ENCODE measurements around the gene SLC38A5.
A peak's percentile ranks its signal among the peaks of the same experiment; 100 is the strongest.

The SLC38A5 gene

GRCh38 chrX:48511560-48511959 is 41.5 kb upstream of the SLC38A5 start:
- peaks cover 4% of the 10 kb centered on the region for H3K36me3 ChIP-seq (ENCODE audit: control insufficient read depth, insufficient read depth, low read length)
- H3K9me3 ChIP-seq (ENCODE audit: control insufficient read depth, low read length): no peaks in the 10 kb centered on the region
- peaks cover 4% of the 10 kb centered on the region for H3K4me1 ChIP-seq (ENCODE audit: control insufficient read depth, insufficient read depth, low read length, poor library complexity, severe bottlenecking)

DNA sequence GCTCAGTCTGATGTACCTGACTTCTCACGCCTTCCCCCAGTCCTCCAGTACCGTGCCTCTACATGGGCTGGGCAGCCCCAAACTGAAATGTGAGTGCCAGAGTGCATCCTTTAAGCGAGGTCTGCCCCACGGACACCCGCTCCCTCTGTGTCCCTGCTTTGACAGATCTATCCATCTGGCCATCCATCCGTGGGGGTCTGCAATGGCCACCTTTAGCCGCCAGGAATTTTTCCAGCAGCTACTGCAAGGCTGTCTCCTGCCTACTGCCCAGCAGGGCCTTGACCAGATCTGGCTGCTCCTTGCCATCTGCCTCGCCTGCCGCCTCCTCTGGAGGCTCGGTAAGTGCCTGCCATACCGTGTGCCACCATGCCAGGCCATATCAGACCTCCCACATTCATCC is 39.6 kb upstream of the SLC38A5 start:
- peak overlapping the region; percentile 75 for H3K27ac ChIP-seq (ENCODE audit: insufficient read depth, low read length, poor library complexity, severe bottlenecking)
- peak overlapping the region; percentile 59 for H3K4me3 ChIP-seq (ENCODE audit: insufficient read depth, low read depth, low read length, poor library complexity, severe bottlenecking)
- H3K36me3 ChIP-seq (ENCODE audit: control insufficient read depth, insufficient read depth, low read length): peaks cover 4% of the 10 kb centered on the region
- no peaks in the 10 kb centered on the region for H3K27me3 ChIP-seq (replicated peaks; ENCODE audit: control insufficient read depth, insufficient read depth, low read length, poor library complexity, severe bottlenecking)
- DNase-seq: no peak
- no peaks in the 10 kb centered on the region for H3K9me3 ChIP-seq (ENCODE audit: control insufficient read depth, low read length)
- peaks cover 4% of the 10 kb centered on the region for H3K4me1 ChIP-seq (ENCODE audit: control insufficient read depth, insufficient read depth, low read length, poor library complexity, severe bottlenecking)

More at GRCh38 chrX:48511560-48511959, 41.5 kb upstream of the SLC38A5 start:
- no peak for DNase-seq
- Histone ChIP-seq H3K27ac (ENCODE audit: insufficient read depth, low read length, poor library complexity, severe bottlenecking) (no peak overlapping the region), H3K4me3 (ENCODE audit: insufficient read depth, low read depth, low read length, poor library complexity, severe bottlenecking) (no peak overlapping the region), H3K27me3 (replicated peaks; ENCODE audit: control insufficient read depth, insufficient read depth, low read length, poor library complexity, severe bottlenecking) (no peaks in the 10 kb centered on the region)

- H3K4me1 ChIP-seq (ENCODE audit: control insufficient read depth, insufficient read depth, low read length, poor library complexity, severe bottlenecking): peaks cover 4% of the 10 kb centered on the region
- peak in 1 of 3 donors; percentile 5 for DNase-seq
- H3K27ac ChIP-seq (ENCODE audit: insufficient read depth, low read length, poor library complexity, severe bottlenecking): peak overlapping the region; percentile 75
- no peaks in the 10 kb centered on the region for H3K36me3 ChIP-seq (ENCODE audit: control insufficient read depth, insufficient read depth, low read length)
- peak overlapping the region; percentile 59 for H3K4me3 ChIP-seq (ENCODE audit: insufficient read depth, low read depth, low read length, poor library complexity, severe bottlenecking)
- no peaks in the 10 kb centered on the region for H3K27me3 ChIP-seq (replicated peaks; ENCODE audit: control insufficient read depth, insufficient read depth, low read length, poor library complexity, severe bottlenecking)
- H3K9me3 ChIP-seq (ENCODE audit: control insufficient read depth, low read length): no peaks in the 10 kb centered on the region
These were observed 39.2 kb upstream of the SLC38A5 start for GRCh38 chrX:48509245-48509590.

GRCh38 chrX:48508400-48509244 is 38.6 kb upstream of the SLC38A5 start, which contains the start of gene PORCN:
Gene PORCN, plus strand, starts transcription at chrX:48508992. Its CDS starts 829 bp downstream, at chrX:48509821.
- no peaks in the 10 kb centered on the region for H3K27me3 ChIP-seq (replicated peaks; ENCODE audit: control insufficient read depth, insufficient read depth, low read length, poor library complexity, severe bottlenecking)
- DNase-seq: peak; percentile 58 to 69 (median 63)
- peaks cover 4% of the 10 kb centered on the region for H3K4me1 ChIP-seq (ENCODE audit: control insufficient read depth, insufficient read depth, low read length, poor library complexity, severe bottlenecking)
- no peaks in the 10 kb centered on the region for H3K9me3 ChIP-seq (ENCODE audit: control insufficient read depth, low read length)
- peak within 1 kb of the TSS; percentile 59 for H3K4me3 ChIP-seq (ENCODE audit: insufficient read depth, low read depth, low read length, poor library complexity, severe bottlenecking)
- H3K36me3 ChIP-seq (ENCODE audit: control insufficient read depth, insufficient read depth, low read length): no peaks in the 10 kb centered on the region
- H3K27ac ChIP-seq (ENCODE audit: insufficient read depth, low read length, poor library complexity, severe bottlenecking): peak within 1 kb of the TSS; percentile 75

- Histone ChIP-seq H3K4me1 (ENCODE audit: control insufficient read depth, insufficient read depth, low read length, poor library complexity, severe bottlenecking) (peaks cover 4% of the 10 kb centered on the region), H3K36me3 (ENCODE audit: control insufficient read depth, insufficient read depth, low read length) (no peaks in the 10 kb centered on the region), H3K27me3 (replicated peaks; ENCODE audit: control insufficient read depth, insufficient read depth, low read length, poor library complexity, severe bottlenecking) (no peaks in the 10 kb centered on the region), H3K27ac (ENCODE audit: insufficient read depth, low read length, poor library complexity, severe bottlenecking) (no peak overlapping the region), H3K9me3 (ENCODE audit: control insufficient read depth, low read length) (no peaks in the 10 kb centered on the region), H3K4me3 (ENCODE audit: insufficient read depth, low read depth, low read length, poor library complexity, severe bottlenecking) (no peak overlapping the region)
- no peak for DNase-seq
These were observed 37.2 kb upstream of the SLC38A5 start for GRCh38 chrX:48507246-48507645.

DNA sequence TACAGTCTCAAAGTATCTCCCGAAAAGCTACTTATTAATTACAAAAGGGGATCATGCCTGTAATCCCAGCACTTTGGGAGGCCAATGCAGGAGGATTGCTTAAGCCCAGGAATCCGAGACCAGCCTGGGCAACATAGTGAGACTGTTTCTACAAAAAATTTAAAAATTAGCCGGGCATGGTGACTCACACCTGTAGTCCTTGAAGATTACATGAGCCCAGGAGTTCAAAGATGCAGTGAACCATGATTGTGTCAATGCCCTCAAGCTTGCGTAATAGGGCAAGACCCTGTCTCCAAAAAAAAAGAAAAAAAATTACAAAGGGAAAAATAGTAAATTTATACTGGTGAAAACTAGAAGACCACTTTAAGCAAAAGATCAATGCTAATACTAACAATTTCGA is 35.4 kb upstream of the SLC38A5 start:
- Histone ChIP-seq H3K27me3 (replicated peaks; ENCODE audit: control insufficient read depth, insufficient read depth, low read length, poor library complexity, severe bottlenecking) (no peaks in the 10 kb centered on the region), H3K4me3 (ENCODE audit: insufficient read depth, low read depth, low read length, poor library complexity, severe bottlenecking) (no peak overlapping the region), H3K27ac (ENCODE audit: insufficient read depth, low read length, poor library complexity, severe bottlenecking) (no peak overlapping the region), H3K36me3 (ENCODE audit: control insufficient read depth, insufficient read depth, low read length) (no peaks in the 10 kb centered on the region), H3K9me3 (ENCODE audit: control insufficient read depth, low read length) (no peaks in the 10 kb centered on the region), H3K4me1 (ENCODE audit: control insufficient read depth, insufficient read depth, low read length, poor library complexity, severe bottlenecking) (peaks cover 4% of the 10 kb centered on the region)
- DNase-seq: no peak

- H3K9me3 ChIP-seq (ENCODE audit: control insufficient read depth, low read length): no peaks in the 10 kb centered on the region
- no peak overlapping the region for H3K4me3 ChIP-seq (ENCODE audit: insufficient read depth, low read depth, low read length, poor library complexity, severe bottlenecking)
- no peak for DNase-seq
- no peaks in the 10 kb centered on the region for H3K27me3 ChIP-seq (replicated peaks; ENCODE audit: control insufficient read depth, insufficient read depth, low read length, poor library complexity, severe bottlenecking)
- no peaks in the 10 kb centered on the region for H3K4me1 ChIP-seq (ENCODE audit: control insufficient read depth, insufficient read depth, low read length, poor library complexity, severe bottlenecking)
- H3K27ac ChIP-seq (ENCODE audit: insufficient read depth, low read length, poor library complexity, severe bottlenecking): no peak overlapping the region
- H3K36me3 ChIP-seq (ENCODE audit: control insufficient read depth, insufficient read depth, low read length): no peaks in the 10 kb centered on the region
These were observed 34.2 kb upstream of the SLC38A5 start for GRCh38 chrX:48504261-48504660.

- H3K36me3 ChIP-seq (ENCODE audit: control insufficient read depth, insufficient read depth, low read length): no peaks in the 10 kb centered on the region
- no peaks in the 10 kb centered on the region for H3K4me1 ChIP-seq (ENCODE audit: control insufficient read depth, insufficient read depth, low read length, poor library complexity, severe bottlenecking)
- no peaks in the 10 kb centered on the region for H3K27me3 ChIP-seq (replicated peaks; ENCODE audit: control insufficient read depth, insufficient read depth, low read length, poor library complexity, severe bottlenecking)
- H3K4me3 ChIP-seq (ENCODE audit: insufficient read depth, low read depth, low read length, poor library complexity, severe bottlenecking): no peak overlapping the region
- no peaks in the 10 kb centered on the region for H3K9me3 ChIP-seq (ENCODE audit: control insufficient read depth, low read length)
- no peak overlapping the region for H3K27ac ChIP-seq (ENCODE audit: insufficient read depth, low read length, poor library complexity, severe bottlenecking)
- no peak for DNase-seq
These were observed 28.3 kb upstream of the SLC38A5 start for GRCh38 chrX:48498374-48498809.

GRCh38 chrX:48497871-48498270 is 27.8 kb upstream of the SLC38A5 start:
- H3K27ac ChIP-seq (ENCODE audit: insufficient read depth, low read length, poor library complexity, severe bottlenecking): no peak overlapping the region

GRCh38 chrX:48496660-48497059 is 26.6 kb upstream of the SLC38A5 start:
- Histone ChIP-seq H3K4me3 (ENCODE audit: insufficient read depth, low read depth, low read length, poor library complexity, severe bottlenecking) (no peak overlapping the region), H3K4me1 (ENCODE audit: control insufficient read depth, insufficient read depth, low read length, poor library complexity, severe bottlenecking) (no peaks in the 10 kb centered on the region), H3K9me3 (ENCODE audit: control insufficient read depth, low read length) (no peaks in the 10 kb centered on the region), H3K36me3 (ENCODE audit: control insufficient read depth, insufficient read depth, low read length) (no peaks in the 10 kb centered on the region), H3K27ac (ENCODE audit: insufficient read depth, low read length, poor library complexity, severe bottlenecking) (no peak overlapping the region), H3K27me3 (replicated peaks; ENCODE audit: control insufficient read depth, insufficient read depth, low read length, poor library complexity, severe bottlenecking) (no peaks in the 10 kb centered on the region)
- DNase-seq: no peak

More at GRCh38 chrX:48497871-48498270, 27.8 kb upstream of the SLC38A5 start:
- Histone ChIP-seq H3K4me3 (ENCODE audit: insufficient read depth, low read depth, low read length, poor library complexity, severe bottlenecking) (no peak overlapping the region), H3K4me1 (ENCODE audit: control insufficient read depth, insufficient read depth, low read length, poor library complexity, severe bottlenecking) (no peaks in the 10 kb centered on the region), H3K36me3 (ENCODE audit: control insufficient read depth, insufficient read depth, low read length) (no peaks in the 10 kb centered on the region), H3K27me3 (replicated peaks; ENCODE audit: control insufficient read depth, insufficient read depth, low read length, poor library complexity, severe bottlenecking) (no peaks in the 10 kb centered on the region), H3K9me3 (ENCODE audit: control insufficient read depth, low read length) (no peaks in the 10 kb centered on the region)
- no peak for DNase-seq
